Measurements from ENCODE around the gene CLEC2A.

GRCh38 chr12:9907769-9908168, 24.4 kb downstream of the CLEC2A start:
- no peak for TF ChIP-seq POLR2A (IDR thresholded peaks at IDR 0.05)
- TF ChIP-seq CTCF (IDR thresholded peaks at IDR 0.05): no peak
- no peak for TF ChIP-seq POLR2AphosphoS5 (IDR thresholded peaks at IDR 0.05)
